Caki2 (cell line): Measurements from ENCODE around the gene TNS3. TPM values are rescaled to one million over a fixed set of nuclear protein-coding genes. Genes with fewer than 3 reads are reported as not detected.
"Not testable (repeated sequence)": the region's sequence is repeated elsewhere in the genome, so short reads cannot be mapped to it uniquely, and the experiment has no call there.

Experiments used
- DNase-seq: peaks from one replicate; pipeline ENCODE4 v3.0.0-alpha.2; 2015; ENCODE audit warnings: low read depth
- in situ Hi-C: cut with HindIII; loops from 2 replicates; pipeline ENCODE4 v1.10.0; 2016; ENCODE audit warnings: low sequenced_read_pairs, low pct_unique_long_range_greater_than_20kb, mixed read lengths
- total RNA-seq: library from RNA; depleted of rRNA; stranded (reverse); fragments of >200 nt; shearing (Covaris generic); gene quantifications from 2 replicates; pipeline ENCODE4 v1.2.3, GENCODE V29; 2014; ENCODE audit warnings: low replicate concordance; rRNA removed

Gene TNS3
- 47.7 and 50.5 TPM in 2 replicates for total RNA-seq

GRCh38 chr7:47581804-47582763 lies at the start of gene TNS3:
TSS of gene TNS3 (minus strand) at chr7:47582111. CDS start at chr7:47439636, 142,475 bp downstream.
- DNase-seq, result peak; percentile 60

DNA sequence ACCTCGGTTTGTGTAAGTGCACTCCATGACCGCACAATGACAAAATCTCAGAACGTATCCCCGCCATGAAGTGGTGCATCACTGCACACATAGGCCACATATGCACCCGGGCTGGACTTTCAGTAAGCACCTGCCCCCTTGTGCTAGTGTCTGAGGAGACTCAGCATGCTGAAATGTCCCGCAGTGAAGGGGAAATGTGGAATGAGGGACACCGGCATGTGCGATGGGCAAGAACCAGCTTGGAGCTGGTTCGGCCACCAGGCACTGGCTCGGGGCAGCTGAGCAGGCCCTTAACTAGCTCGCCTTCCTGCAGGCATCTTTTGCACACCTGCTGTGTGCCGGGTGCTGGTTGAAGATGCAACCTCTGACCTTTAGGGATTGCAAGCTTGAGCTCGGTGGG lies 49.8 kb upstream of the TNS3 start:
- DNase-seq, result no peak
- in situ Hi-C loops, result no loop called here

More at GRCh38 chr7:47581804-47582763, at the start of gene TNS3:
- in situ Hi-C loops, result no loop called here

GRCh38 chr7:47627580-47628283 lies 45.8 kb upstream of the TNS3 start:
- no peak for DNase-seq
- in situ Hi-C loops, result no loop called here

DNA sequence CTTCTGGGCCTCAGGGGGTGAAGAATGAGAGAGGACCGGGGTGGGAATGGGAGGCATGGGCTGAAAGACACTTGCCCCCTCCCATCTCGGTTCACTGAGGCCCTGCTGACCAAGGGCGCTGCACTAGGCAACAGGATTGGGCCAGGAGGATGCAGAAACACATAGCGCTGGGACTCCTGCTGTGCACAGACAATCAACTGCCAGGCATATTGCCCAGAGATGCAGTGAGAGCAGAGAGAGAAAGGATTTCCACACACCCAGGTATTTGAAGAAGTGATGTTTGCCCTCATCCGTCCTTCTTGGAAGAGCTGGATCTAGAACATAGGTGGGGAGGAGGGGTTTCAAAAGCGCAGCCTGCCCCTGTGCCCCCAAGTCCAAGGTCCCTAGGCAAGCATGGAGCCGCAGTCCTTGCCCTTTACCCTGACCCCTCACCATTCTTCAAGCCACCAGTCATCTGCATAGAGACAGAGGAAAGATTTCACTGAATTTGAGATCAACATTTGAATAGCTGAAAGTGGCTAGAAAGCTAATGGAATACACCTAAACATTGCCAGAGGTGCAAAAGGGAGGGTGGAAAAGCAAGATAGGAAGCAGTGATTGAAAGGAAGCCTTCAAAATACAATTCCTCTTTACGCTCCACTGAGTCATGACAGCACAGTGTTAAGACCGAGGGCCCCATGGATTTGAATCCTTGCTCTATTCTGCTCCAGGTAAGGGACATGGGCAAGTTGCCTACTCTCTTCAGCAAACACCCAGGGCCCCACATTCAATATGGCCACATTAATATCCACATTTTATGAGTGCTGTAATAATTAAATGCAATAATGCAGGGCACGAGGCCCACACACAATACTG lies 44.2 kb upstream of the TNS3 start:
- no peak for DNase-seq
- in situ Hi-C loops, result no loop called here

DNA sequence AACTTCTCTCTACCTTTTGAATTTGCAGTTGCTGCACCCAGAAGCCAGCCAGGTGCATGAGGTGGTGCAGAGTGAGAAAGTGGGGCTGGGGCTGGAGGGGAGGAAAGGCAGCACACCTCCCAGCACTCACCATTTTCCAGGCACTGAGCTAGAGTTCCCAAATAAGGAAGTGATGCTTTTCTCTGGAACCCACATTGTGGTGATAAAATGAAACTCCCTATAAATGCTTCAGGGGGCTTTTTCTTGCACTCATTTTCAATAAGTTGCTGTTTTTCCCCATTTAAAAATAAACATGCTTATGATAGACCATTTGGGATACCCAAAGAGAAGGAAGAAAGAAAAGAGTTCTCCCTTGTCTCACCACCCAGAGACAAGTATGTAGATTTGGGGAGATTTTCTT lies 42.8 kb upstream of the TNS3 start:
- in situ Hi-C loops, result no loop called here
- DNase-seq, result no peak

GRCh38 chr7:47622946-47623640 lies 41.2 kb upstream of the TNS3 start:
- DNase-seq, result no peak

DNA sequence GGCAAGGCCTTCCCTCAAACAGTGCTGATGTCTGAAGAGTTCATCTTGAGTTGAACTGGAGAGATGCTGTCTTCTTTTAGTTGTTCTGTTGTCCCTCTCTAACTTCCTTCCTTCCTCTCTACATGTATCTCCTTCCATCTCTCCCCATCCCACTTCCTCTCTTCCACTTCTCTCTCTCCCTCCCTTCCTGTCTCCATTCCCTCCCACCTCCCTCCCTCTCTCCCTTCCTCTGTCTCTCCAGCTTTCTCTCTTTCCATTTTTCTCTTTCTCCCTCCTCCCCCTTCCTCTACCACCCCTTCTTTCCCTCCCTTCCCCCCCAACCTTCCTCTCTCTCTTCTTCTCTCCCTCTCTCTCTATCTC lies 40.7 kb upstream of the TNS3 start:
- DNase-seq, result no peak
- in situ Hi-C loops, result no loop called here

More at GRCh38 chr7:47622946-47623640, 41.2 kb upstream of the TNS3 start:
- in situ Hi-C loops, result no loop called here

- no peak for DNase-seq
- in situ Hi-C loops, result no loop called here
Measured at GRCh38 chr7:47621979-47622561, 40.2 kb upstream of the TNS3 start.

DNA sequence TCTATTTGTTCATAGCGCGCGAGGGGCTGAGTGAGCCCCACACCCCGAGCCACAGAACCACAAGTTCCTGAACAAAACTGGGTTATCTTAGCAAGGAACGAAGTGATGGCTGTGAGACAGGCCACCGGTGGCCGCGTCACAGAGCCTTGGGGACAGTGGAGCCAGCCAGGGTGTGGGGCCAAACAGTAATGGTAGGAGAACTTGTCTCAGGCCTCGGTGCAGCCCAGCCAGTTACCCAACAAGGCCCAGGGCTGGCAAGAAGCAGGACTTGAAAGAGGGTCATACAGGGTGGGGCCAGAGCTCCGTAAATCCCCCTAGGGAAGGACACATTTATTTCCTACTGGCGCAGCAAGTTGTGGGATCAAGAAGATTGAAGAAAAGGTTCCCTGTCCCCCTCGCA lies 39.4 kb upstream of the TNS3 start:
- in situ Hi-C loops, result no loop called here
- DNase-seq, result no peak

DNA sequence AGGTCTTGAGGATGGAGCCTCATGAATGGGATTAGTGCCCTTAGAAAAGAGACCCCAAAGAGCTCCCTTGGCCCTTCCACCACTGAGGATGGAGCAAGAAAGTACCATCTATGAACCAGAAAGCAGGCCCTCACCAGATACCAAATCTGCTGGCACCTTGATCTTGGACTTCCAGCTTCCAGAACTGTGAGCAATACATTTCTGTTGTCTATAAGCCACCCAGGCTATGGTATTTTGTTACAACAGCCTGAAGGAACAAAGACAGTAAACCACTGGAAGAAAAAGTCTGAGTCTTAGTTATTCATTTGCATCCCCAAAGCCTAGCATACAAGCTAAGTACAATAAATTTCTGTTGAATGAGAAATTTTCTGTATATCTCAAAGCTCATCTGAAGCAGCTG lies 37.9 kb upstream of the TNS3 start:
- no peak for DNase-seq
- in situ Hi-C loops, result no loop called here

DNA sequence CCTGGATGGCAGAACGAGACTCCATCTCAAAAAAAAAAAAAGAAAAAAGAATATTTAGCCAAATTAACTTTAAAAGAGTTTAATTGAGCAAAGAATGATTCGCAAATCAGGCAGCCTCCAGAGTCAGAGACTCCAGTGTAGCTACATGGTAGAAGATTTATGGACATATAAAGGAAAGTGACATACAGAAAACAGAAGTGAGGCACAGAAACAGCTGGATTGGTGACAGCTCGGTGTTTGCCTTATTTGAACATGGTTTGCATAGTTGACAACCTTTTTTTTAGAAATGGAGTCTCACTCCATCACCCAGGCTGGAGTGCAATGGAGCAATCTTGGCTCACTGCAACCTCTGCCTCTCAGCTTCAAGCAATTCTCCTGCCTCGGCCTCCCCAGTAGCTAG lies 35.2 kb upstream of the TNS3 start:
- in situ Hi-C loops, result no loop called here
- no peak for DNase-seq

GRCh38 chr7:47614450-47614849 lies 32.5 kb upstream of the TNS3 start:
- no peak for DNase-seq
- in situ Hi-C loops, result no loop called here

DNA sequence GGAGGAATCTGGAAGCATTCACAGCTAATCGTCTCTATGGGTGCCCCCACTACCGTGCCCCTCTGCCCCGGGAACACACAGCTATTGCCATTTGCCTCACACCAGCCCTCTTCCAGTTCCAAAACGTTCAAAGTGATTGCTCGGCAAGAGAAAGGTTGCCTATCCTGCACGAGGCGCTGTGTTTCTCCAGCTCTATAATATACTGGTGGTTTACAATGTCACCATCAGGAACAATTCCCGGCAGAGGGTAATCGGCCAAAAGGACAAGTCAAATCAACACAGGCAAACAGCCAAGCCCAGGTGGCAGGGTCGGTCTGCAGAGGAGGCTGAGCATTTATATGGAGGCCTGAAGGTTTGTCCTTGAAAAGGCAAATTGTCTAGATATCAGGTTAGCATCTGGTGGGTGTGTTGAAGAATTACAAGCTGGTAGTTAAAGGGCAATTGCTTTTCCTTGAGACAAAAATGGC lies 29.2 kb upstream of the TNS3 start:
- no peak for DNase-seq
- in situ Hi-C loops, result no loop called here

GRCh38 chr7:47610506-47611044 lies 28.7 kb upstream of the TNS3 start:
- in situ Hi-C loops, result no loop called here
- peak; percentile 32 for DNase-seq

GRCh38 chr7:47609803-47610452 lies 28.0 kb upstream of the TNS3 start:
- no peak for DNase-seq
- in situ Hi-C loops, result no loop called here

GRCh38 chr7:47606593-47607046 lies 24.7 kb upstream of the TNS3 start:
- DNase-seq, in situ Hi-C loops: not testable (repeated sequence)
